ENCODE data around the gene PLK3.
"Not testable (repeated sequence)": the region's sequence is repeated elsewhere in the genome, so short reads cannot be mapped to it uniquely, and the experiment has no call there.

Gene PLK3

GRCh38 chr1:44799770-44800584 lies at the start of gene PLK3:
PLK3 (plus strand) TSS chr1:44800377; CDS start chr1:44800464, 87 bp downstream.
- peak; percentile 100 for DNase-seq

GRCh38 chr1:44757420-44757819 lies 42.8 kb upstream of the PLK3 start:
- no peak for DNase-seq

GRCh38 chr1:44759077-44759476 lies 41.1 kb upstream of the PLK3 start:
- no peak for DNase-seq

GRCh38 chr1:44760876-44761275 lies 39.3 kb upstream of the PLK3 start:
- no peak for DNase-seq

DNA sequence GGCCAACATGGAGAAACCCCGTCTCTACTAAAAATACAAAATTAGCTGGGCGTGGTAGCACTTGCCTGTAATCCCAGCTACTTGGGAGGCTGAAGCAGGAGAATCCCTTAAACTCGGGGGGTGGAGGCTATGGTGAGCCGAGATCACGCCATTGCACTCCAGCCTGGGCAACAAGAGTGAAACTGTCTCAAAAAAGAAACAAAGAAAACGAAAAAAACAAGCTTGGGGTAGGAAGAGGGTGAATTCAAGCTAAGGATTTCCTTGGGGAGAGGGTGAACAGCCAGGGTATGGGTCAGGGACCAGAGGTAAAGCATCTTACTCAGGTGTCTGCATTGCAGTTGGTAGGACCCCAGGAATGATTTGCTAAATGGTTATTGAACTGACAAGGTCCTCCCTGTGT lies 33.8 kb upstream of the PLK3 start:
- not testable (repeated sequence) for DNase-seq

DNA sequence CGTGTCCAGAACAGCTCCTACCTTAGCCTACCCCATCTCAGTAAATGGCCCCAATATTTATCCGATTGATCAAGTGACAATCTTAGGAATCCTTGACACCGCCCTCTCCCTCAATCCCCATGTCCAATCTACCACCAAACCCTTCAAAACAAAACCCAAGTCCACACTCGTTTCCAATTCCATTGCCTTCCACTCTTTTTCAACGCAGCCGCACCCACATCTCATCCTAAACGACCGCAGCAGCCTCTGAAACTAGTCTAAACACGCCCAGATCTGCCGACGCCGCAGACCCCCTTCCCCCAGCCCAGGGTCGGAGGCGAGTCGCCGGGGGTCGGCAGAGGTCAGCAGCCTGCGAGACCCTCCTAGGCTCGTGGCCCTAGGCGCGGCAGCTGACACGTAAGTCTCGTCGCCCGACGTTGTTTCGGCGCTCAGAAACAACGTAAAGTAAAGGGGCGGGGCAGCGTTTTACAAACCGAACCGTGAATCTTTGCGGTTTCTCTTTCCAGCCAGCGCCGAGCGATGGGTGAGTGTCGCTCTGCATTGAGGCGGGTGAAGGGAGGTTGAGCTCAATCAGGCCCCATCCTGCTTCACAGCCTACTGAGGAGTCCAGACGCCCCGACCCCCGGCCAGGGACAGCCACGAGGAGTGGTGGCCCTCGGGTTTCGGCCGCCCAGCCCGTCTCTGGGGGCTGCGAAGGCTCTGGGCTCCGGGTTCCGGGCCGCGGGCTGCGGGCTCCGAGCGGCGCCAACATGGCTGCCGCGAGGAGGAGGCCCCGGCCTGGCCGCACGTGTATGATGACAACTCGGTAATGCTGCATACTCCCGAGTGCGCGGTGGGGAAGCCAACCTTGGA lies 24.9 kb upstream of the PLK3 start, which contains the start of gene RPS8:
TSS of gene RPS8 (plus strand) at position 463 of the 852 bp plus-strand sequence. CDS start at position 520, 57 bp downstream.
- DNase-seq, result peak; percentile 98

GRCh38 chr1:44775930-44776729 lies 24.0 kb upstream of the PLK3 start:
- peak; percentile 53 for DNase-seq

DNA sequence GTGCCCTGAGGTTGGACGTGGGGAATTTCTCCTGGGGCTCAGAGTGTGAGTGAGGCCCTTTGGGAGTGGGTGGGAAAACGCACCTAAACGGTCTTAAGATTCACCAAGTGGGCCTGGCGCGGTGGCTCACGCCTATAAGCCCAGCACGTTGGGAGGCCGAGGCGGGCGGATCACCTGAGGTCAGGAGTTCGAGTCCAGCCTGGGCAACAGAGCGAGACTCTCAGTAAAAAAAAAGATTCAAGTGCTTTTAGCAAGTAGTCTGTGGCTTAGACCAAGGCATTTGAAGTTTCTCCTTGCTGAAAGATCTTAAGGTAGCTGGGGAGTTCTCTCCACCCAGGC lies 23.5 kb upstream of the PLK3 start:
- no peak for DNase-seq

DNA sequence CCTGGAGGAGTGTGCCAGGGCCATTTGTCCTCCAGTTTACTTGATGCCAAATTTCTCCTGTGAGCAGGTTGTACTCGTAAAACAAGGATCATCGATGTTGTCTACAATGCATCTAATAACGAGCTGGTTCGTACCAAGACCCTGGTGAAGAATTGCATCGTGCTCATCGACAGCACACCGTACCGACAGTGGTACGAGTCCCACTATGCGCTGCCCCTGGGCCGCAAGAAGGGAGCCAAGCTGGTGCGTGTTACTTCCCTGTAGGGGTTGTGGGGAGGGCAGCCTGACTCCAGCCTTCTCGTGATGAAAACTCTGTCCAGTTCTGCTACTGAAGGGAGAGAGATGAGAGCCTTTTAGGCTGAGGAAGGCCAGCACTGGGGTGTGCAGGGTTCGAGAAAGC lies 22.6 kb upstream of the PLK3 start:
- no peak for DNase-seq

GRCh38 chr1:44777969-44778635 lies 22.1 kb upstream of the PLK3 start:
- no peak for DNase-seq

DNA sequence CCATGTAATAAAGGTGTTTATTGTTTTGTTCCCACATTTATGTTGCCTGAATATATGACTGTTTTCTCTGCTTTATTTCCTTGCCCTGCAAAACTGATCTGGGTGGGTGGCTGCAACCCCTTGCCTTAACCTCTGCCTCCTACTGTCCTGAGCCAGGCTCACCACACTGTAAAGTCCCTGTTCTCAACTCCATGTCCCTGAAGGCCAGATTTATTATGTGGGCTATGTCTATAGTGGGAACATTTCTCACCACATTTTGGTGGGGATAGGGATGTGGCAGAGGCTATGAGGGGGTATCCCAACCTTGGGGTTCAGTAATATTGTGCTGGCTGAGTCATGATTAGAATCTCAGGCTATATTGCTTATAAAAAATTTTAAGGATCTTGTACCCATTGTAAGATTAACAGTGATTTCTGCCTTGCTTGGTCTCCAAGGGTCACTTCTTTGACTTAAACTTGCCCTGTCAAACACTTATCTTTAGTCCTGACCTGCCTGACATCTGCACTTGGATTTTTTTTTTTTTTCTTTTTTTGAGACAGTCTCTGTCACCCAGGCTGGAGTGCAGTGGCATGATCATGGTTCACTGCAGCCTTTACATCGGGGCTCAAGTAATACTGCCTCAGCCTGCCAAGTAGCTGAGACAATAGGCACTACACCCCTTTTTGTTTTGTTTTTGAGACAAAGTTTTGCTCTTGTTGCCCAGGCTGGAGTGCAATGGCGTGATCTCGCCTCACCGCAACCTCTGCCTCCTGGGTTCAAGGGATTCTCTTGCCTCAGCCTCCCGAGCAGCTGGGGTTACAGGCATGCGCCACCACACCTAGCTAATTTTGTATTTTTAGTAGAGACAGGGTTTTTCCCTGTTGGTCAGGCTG lies 21.2 kb upstream of the PLK3 start:
- no peak for DNase-seq

GRCh38 chr1:44780583-44781121 lies 19.5 kb upstream of the PLK3 start:
- DNase-seq, result peak; percentile 58

GRCh38 chr1:44783697-44784093 lies 16.5 kb upstream of the PLK3 start:
- no peak for DNase-seq

GRCh38 chr1:44784094-44785028 lies 15.8 kb upstream of the PLK3 start:
- no peak for DNase-seq

- no peak for DNase-seq
Measured at GRCh38 chr1:44785029-44785380, 15.2 kb upstream of the PLK3 start.

DNA sequence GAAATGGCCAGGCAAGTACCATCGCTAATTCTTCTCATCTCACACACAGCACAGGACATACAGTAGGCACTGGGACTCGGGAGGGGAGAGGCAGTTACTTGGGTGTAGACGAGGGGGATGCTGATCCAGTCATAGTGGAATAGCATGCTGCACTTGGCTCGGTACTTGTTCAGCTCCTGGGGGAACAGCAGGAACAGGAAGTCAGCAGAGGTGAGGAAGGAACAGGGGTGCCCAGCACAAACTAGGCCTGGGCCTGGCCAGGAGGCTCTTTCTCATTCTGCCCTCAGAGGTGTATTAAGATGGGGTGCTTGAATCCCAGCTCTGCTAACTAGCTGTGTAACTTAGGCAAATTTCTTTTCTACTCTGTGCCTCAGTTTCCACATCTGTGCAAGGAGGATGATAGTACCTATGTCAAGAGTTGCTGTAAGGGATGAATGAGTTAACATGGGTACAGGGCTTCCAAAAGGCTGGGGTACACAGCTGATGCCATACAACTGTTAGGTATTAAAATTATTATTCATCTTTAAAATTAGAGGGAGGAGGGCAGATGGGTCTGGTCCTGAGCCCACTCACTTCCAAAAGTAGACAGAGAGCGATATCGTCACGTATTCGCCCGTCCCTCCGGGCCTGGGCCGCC lies 14.6 kb upstream of the PLK3 start:
- DNase-seq, result no peak

- DNase-seq, result peak; percentile 61
Measured at GRCh38 chr1:44786138-44786840, 13.9 kb upstream of the PLK3 start.

DNA sequence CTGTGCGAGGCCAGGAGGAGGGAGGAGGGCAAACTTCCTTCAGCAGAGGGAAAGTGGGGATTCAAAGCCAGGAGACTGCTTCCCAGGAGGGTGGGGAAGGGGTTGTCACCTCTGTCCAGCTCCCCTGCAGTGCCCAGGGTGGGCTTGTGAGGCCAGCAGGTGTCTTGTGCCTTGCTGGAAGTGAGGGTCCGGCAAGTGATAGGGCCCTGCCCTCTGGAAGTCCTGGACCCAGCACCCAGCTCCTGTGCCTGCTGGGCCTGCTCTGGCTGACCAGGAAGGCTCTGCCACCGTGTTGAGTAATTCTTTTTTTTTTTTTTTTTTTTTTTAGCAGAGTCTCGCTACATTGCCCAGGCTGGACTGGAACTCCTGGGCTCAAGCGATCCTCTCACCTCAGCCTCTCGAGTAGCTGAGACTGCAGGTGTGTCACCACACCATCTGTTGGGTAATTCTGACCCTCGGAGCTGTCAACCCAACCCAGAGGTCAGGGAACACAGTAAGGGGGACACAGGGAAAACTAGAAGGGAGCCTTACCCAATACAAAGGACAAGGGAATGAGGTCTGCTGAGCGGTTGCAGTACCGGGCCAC lies 13.2 kb upstream of the PLK3 start:
- DNase-seq, result no peak

GRCh38 chr1:44787506-44787905 lies 12.7 kb upstream of the PLK3 start:
- DNase-seq, result no peak

Data from NCI-H82 (cell line).